Measurements from ENCODE around the gene RABL3.
"Not testable (repeated sequence)": the region's sequence is repeated elsewhere in the genome, so short reads cannot be mapped to it uniquely, and the experiment has no call there.

Gene RABL3

GRCh38 chr3:120685411-120685810 is 56.9 kb downstream of the RABL3 start:
- no peak for DNase-seq (ENCODE audit: low spot score in 2 of 2)
- Histone ChIP-seq H3K9me3 (no peaks in the 10 kb centered on the region), H3K4me3 (no peak overlapping the region), H3K27me3 (ENCODE audit: low read depth) (no peaks in the 10 kb centered on the region), H3K4me1 (peaks cover 11% of the 10 kb centered on the region), H3K36me3 (replicated peaks) (0 out of 2 replicates have a peak, but pooled peaks cover 3% of the 10 kb centered on the region)
- in situ Hi-C loops (cut with MboI; ENCODE audit: low sequenced_read_pairs) = no loop called here

DNA sequence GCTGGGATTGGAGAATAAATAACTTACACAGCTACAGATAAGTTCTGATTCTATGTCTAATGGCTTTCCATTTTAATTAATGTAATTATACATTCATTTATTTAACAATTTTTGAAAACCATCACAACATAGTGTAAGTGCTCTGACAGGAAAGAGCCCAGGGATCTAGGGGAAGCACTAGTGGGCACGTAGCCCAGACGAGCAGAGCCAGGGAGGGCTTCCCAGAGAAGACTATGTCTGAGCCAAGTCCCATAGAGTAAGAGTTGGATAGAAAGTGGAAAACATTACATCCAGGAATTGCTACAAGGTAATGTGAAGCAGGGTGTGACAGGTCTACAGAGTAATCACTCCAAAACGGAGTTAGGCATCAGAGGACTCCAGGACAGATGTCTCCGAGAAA is 57.4 kb downstream of the RABL3 start:
- no peak for DNase-seq (ENCODE audit: low spot score in 2 of 2)
- Histone ChIP-seq H3K9me3 (no peaks in the 10 kb centered on the region), H3K36me3 (replicated peaks) (0 out of 2 replicates have a peak, but pooled peaks cover 3% of the 10 kb centered on the region), H3K27me3 (ENCODE audit: low read depth) (no peaks in the 10 kb centered on the region), H3K4me3 (no peak overlapping the region), H3K4me1 (peaks cover 14% of the 10 kb centered on the region)
- in situ Hi-C loops (cut with MboI; ENCODE audit: low sequenced_read_pairs) = no loop called here

GRCh38 chr3:120683671-120684301 is 58.5 kb downstream of the RABL3 start:
- in situ Hi-C loops (cut with MboI; ENCODE audit: low sequenced_read_pairs) = no loop called here
- H3K4me3 ChIP-seq = no peak overlapping the region
- no peaks in the 10 kb centered on the region for H3K27me3 ChIP-seq (ENCODE audit: low read depth)

GRCh38 chr3:120683213-120683612 is 59.1 kb downstream of the RABL3 start:
- no peak for DNase-seq (ENCODE audit: low spot score in 2 of 2)

More at GRCh38 chr3:120683671-120684301, 58.5 kb downstream of the RABL3 start:
- no peaks in the 10 kb centered on the region for H3K36me3 ChIP-seq (replicated peaks)
- H3K9me3 ChIP-seq = no peaks in the 10 kb centered on the region
- H3K4me1 ChIP-seq = peaks cover 18% of the 10 kb centered on the region
- no peak for DNase-seq (ENCODE audit: low spot score in 2 of 2)

DNA sequence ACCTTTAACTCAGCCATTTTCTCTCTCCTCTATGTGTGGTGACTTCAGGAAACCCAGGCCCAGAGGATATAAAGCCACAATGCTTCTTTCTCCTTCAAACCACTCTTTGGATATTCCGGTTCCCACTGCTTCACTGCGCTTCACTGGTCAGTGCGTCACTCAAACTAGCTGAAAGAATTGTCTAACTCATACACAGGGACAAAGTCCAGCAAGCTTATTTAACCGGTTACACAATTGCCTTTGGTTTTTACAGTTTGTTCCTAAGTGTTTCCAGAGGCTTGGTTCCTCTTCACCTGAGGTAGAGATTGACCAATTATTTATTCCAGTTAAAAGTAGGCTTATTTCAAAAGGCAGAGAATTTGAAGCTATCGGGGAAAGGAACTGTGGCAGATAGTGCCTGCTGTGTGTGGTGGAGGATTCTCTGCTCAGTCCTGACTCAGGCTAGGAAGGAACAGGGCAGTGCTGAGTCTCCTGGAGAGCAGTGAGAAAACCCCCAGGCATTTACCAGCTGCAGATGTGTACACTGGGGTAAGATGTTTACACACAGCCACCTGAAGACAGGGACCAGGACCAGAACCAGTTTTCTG is 60.1 kb downstream of the RABL3 start, which contains the start of gene HGD:
HGD (minus strand) TSS at position 145 of the 587 bp plus-strand sequence; CDS start at position 17, 128 bp downstream.
- H3K4me1 ChIP-seq = peaks cover 18% of the 10 kb centered on the region
- H3K9me3 ChIP-seq = no peaks in the 10 kb centered on the region
- H3K36me3 ChIP-seq (replicated peaks) = no peaks in the 10 kb centered on the region
- H3K27me3 ChIP-seq (ENCODE audit: low read depth) = no peaks in the 10 kb centered on the region
- no peak for DNase-seq (ENCODE audit: low spot score in 2 of 2)
- in situ Hi-C loops (cut with MboI; ENCODE audit: low sequenced_read_pairs) = no loop called here
- H3K4me3 ChIP-seq = no peak within 1 kb of the TSS

More at GRCh38 chr3:120683213-120683612, 59.1 kb downstream of the RABL3 start:
- Histone ChIP-seq H3K27me3 (ENCODE audit: low read depth) (no peaks in the 10 kb centered on the region), H3K4me3 (no peak overlapping the region), H3K4me1 (peaks cover 17% of the 10 kb centered on the region), H3K36me3 (replicated peaks) (no peaks in the 10 kb centered on the region), H3K9me3 (no peaks in the 10 kb centered on the region)
- in situ Hi-C loops (cut with MboI; ENCODE audit: low sequenced_read_pairs) = no loop called here

- DNase-seq (ENCODE audit: low spot score in 2 of 2) = no peak
- Histone ChIP-seq H3K9me3 (no peaks in the 10 kb centered on the region), H3K27me3 (ENCODE audit: low read depth) (no peaks in the 10 kb centered on the region), H3K4me1 (peaks cover 18% of the 10 kb centered on the region), H3K4me3 (no peak overlapping the region), H3K36me3 (replicated peaks) (no peaks in the 10 kb centered on the region)
- in situ Hi-C loops (cut with MboI; ENCODE audit: low sequenced_read_pairs) = no loop called here
Observed at GRCh38 chr3:120681506-120682038, 60.7 kb downstream of the RABL3 start.

- Histone ChIP-seq H3K9me3 (no peaks in the 10 kb centered on the region), H3K4me1 (peaks cover 18% of the 10 kb centered on the region), H3K4me3 (no peak overlapping the region), H3K36me3 (replicated peaks) (no peaks in the 10 kb centered on the region), H3K27me3 (ENCODE audit: low read depth) (no peaks in the 10 kb centered on the region)
- in situ Hi-C loops (cut with MboI; ENCODE audit: low sequenced_read_pairs) = no loop called here
- DNase-seq (ENCODE audit: low spot score in 2 of 2) = no peak
Observed at GRCh38 chr3:120681018-120681417, 61.3 kb downstream of the RABL3 start.

- DNase-seq (ENCODE audit: low spot score in 2 of 2) = peak in 1 of 2 experiments; percentile 7
- Histone ChIP-seq H3K27me3 (ENCODE audit: low read depth) (no peaks in the 10 kb centered on the region), H3K4me1 (peaks cover 18% of the 10 kb centered on the region), H3K36me3 (replicated peaks) (no peaks in the 10 kb centered on the region), H3K9me3 (no peaks in the 10 kb centered on the region), H3K4me3 (no peak overlapping the region)
- in situ Hi-C loops (cut with MboI; ENCODE audit: low sequenced_read_pairs) = no loop called here
Observed at GRCh38 chr3:120680193-120680894, 62.0 kb downstream of the RABL3 start.

DNA sequence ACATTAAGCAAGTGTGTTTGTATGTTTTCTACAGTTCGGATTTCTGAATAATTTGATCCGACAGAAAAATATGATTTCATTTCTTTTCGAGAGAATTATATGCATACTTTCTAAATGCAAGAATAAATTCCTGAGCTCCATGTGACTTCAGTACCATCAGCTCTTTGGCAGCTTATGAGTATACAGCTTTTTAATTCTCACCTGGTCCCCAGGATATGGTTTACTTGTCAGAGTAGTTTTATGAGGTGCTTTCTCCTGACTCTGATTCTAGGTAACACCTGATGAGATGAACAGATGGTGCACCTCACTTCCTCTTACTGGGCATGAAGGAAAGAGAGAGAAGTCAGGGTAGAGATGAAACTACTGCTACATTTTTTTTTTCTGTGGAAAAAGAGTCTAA is 63.3 kb downstream of the RABL3 start:
- H3K4me1 ChIP-seq = peaks cover 18% of the 10 kb centered on the region
- no peaks in the 10 kb centered on the region for H3K27me3 ChIP-seq (ENCODE audit: low read depth)
- no peaks in the 10 kb centered on the region for H3K36me3 ChIP-seq (replicated peaks)
- no peak for DNase-seq (ENCODE audit: low spot score in 2 of 2)
- H3K9me3 ChIP-seq = no peaks in the 10 kb centered on the region
- H3K4me3 ChIP-seq = no peak overlapping the region
- in situ Hi-C loops (cut with MboI; ENCODE audit: low sequenced_read_pairs) = no loop called here

DNA sequence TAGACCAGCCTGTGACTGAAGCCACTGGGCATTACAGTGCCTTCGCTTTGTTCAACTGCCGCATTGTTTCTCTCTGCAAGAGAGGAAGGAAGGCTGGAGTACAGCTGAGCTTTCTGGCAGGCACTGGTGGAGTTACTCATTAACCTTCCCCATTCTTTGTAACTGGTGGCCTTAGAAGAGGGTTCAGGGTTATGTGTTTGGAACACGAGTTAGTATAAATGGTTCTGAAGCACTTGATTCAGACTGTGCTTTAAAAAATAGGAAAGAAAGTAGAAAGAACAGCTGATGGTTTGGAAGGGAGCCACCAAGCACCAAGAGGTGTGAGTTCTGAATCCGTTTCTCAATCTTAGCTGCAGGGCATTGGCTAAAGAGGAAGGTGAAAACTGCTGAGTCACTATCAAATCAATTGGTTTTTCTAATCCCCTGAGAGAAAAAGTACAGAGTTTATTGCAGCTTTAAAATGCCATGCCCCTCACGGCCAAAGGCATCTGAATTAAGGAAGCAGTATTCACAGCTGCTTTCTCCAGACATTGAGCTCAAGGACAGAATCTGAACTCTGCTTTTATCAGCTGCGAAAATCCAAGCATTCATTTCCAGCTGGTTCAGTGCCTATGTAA is 63.9 kb downstream of the RABL3 start:
- in situ Hi-C loops (cut with MboI; ENCODE audit: low sequenced_read_pairs) = no loop called here
- Histone ChIP-seq H3K27me3 (ENCODE audit: low read depth) (no peaks in the 10 kb centered on the region), H3K36me3 (replicated peaks) (no peaks in the 10 kb centered on the region), H3K4me1 (peaks cover 18% of the 10 kb centered on the region), H3K4me3 (no peak overlapping the region), H3K9me3 (no peaks in the 10 kb centered on the region)
- DNase-seq (ENCODE audit: low spot score in 2 of 2) = peak; percentile 67 to 88

DNA sequence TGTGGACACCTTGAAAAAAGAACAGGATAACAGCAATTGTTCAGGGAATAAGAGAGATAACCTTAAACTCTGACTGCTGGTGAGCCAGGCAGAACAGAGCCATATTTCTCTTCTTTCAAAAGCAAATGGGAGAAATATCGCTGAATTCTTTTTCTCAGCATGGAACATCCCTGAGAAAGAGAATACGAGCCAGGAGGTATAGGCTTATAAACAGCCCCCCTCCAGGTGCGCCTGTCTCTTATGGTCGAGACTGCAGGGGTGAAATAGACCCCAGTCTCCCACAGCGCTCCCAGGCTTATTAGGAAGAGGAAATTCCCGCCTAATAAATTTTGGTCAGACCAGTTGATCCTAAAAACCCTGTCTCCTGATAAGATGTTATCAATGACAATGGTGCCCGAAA is 65.1 kb downstream of the RABL3 start:
- peaks cover 18% of the 10 kb centered on the region for H3K4me1 ChIP-seq
- H3K36me3 ChIP-seq (replicated peaks); in situ Hi-C loops (cut with MboI; ENCODE audit: low sequenced_read_pairs); H3K27me3 ChIP-seq (ENCODE audit: low read depth); H3K9me3 ChIP-seq; DNase-seq (ENCODE audit: low spot score in 2 of 2); H3K4me3 ChIP-seq: not testable (repeated sequence)

- Histone ChIP-seq H3K4me1 (peaks cover 3% of the 10 kb centered on the region), H3K4me3 (no peak overlapping the region), H3K36me3 (replicated peaks) (no peaks in the 10 kb centered on the region), H3K9me3 (no peaks in the 10 kb centered on the region), H3K27me3 (ENCODE audit: low read depth) (no peaks in the 10 kb centered on the region)
- DNase-seq (ENCODE audit: low spot score in 2 of 2) = no peak
- in situ Hi-C loops (cut with MboI; ENCODE audit: low sequenced_read_pairs) = no loop called here
Observed at GRCh38 chr3:120673116-120673515, 69.2 kb downstream of the RABL3 start.

DNA sequence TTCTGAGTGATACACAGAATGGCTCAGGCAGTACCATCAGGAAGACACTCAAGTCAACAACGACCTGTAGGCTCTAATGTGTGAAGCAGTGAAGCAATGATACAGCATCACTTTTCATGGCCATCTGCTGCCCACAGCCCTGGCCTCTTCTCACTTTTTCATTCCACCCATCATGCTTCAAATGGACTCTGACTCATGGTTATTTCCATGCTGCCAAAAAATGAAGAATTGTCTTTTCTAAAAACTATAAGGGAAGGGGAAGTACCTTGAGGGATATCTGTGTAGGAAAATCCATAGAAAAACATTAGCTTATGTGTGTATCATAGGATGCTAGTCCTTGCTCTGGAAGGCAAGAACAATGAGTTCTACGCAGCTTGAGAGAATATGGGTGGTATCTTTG is 71.7 kb downstream of the RABL3 start:
- in situ Hi-C loops (cut with MboI; ENCODE audit: low sequenced_read_pairs) = no loop called here
- no peaks in the 10 kb centered on the region for H3K4me1 ChIP-seq

More for the DNA sequence above, 71.7 kb downstream of the RABL3 start:
- no peaks in the 10 kb centered on the region for H3K36me3 ChIP-seq (replicated peaks)
- H3K27me3 ChIP-seq (ENCODE audit: low read depth) = no peaks in the 10 kb centered on the region
- no peak for DNase-seq (ENCODE audit: low spot score in 2 of 2)
- no peak overlapping the region for H3K4me3 ChIP-seq
- no peaks in the 10 kb centered on the region for H3K9me3 ChIP-seq

Data from HAP-1 (cell line).